GM23338 (cell line): ENCODE results near the gene PTPRZ1. TPM values are rescaled to one million over a fixed set of nuclear protein-coding genes. Genes with fewer than 3 reads are reported as not detected.

Experiments
- ATAC-seq: fragments of 200-7000 bp; cut with Tn5 transposase; 3 replicates; pipeline ENCODE4 v1.9.1; 2020
- DNase-seq: peaks from one replicate; pipeline ENCODE4 v3.0.0-alpha.2; 2015; ENCODE audit warnings: low spot score
- H2AFZ ChIP-seq: fragments of 200-600 bp; sonication (generic); 2 replicates; pipeline ENCODE4 v1.8.0; 2016; ENCODE audit warnings: antibody characterized with exemption, mild to moderate bottlenecking, moderate library complexity
- H3F3A ChIP-seq: fragments of 200-600 bp; sonication (generic); replicated peaks from 2 replicates; pipeline ENCODE4 v1.8.0; 2017; ENCODE audit warnings: antibody characterized with exemption, mixed run types, low read depth
- H3K27ac ChIP-seq: fragments of 200-600 bp; sonication (generic); 2 replicates; pipeline ENCODE4 v1.6.1; 2016; ENCODE audit warnings: low read depth
- H3K27me3 ChIP-seq: fragments of 200-600 bp; sonication (generic); 2 replicates; pipeline ENCODE4 v1.8.0; 2016; ENCODE audit warnings: mild to moderate bottlenecking, mixed run types, moderate library complexity; ENCODE audit not compliant: insufficient read depth
- H3K36me3 ChIP-seq: fragments of 200-600 bp; sonication (generic); 2 replicates; pipeline ENCODE4 v1.8.0; 2016; ENCODE audit warnings: mild to moderate bottlenecking; ENCODE audit not compliant: insufficient read depth
- H3K4me1 ChIP-seq: fragments of 200-600 bp; sonication (generic); 2 replicates; pipeline ENCODE4 v1.8.0; 2016; ENCODE audit warnings: mild to moderate bottlenecking, moderate library complexity; ENCODE audit not compliant: insufficient read depth
- H3K4me2 ChIP-seq: fragments of 200-600 bp; sonication (generic); 2 replicates; pipeline ENCODE4 v1.7.1; 2017; ENCODE audit warnings: mixed run types
- H3K4me3 ChIP-seq: fragments of 200-600 bp; sonication (generic); 2 replicates; pipeline ENCODE4 v1.6.1; 2016; ENCODE audit warnings: mixed run types
- H3K79me2 ChIP-seq: fragments of 200-600 bp; sonication (generic); replicated peaks from 2 replicates; pipeline ENCODE4 v1.8.0; 2017; ENCODE audit warnings: mild to moderate bottlenecking; ENCODE audit not compliant: insufficient read depth
- H3K9me2 ChIP-seq: fragments of 200-600 bp; sonication (generic); 2 replicates; pipeline ENCODE4 v1.8.0; 2017; ENCODE audit not compliant: insufficient read depth
- H4K20me1 ChIP-seq: fragments of 200-600 bp; sonication (generic); replicated peaks from 2 replicates; pipeline ENCODE4 v1.8.0; 2017; ENCODE audit warnings: mild to moderate bottlenecking; ENCODE audit not compliant: insufficient read depth
- H3K27ac Mint-ChIP-seq: 2 replicates; pipeline ENCODE4 v1.8.0; 2020; ENCODE audit warnings: inconsistent platforms, mild to moderate bottlenecking, moderate library complexity, mixed read lengths
- H3K27me3 Mint-ChIP-seq: 3 replicates; pipeline ENCODE4 v1.8.0; 2022; ENCODE audit warnings: low read depth, mild to moderate bottlenecking, moderate library complexity, mixed read lengths, inconsistent platforms; ENCODE audit not compliant: insufficient read depth, poor library complexity
- H3K36me3 Mint-ChIP-seq: 3 replicates; pipeline ENCODE4 v1.8.0; 2021; ENCODE audit warnings: low read depth, mild to moderate bottlenecking, inconsistent platforms, moderate library complexity, mixed read lengths
- H3K4me1 Mint-ChIP-seq: 3 replicates; pipeline ENCODE4 v1.8.0; 2020; ENCODE audit warnings: mild to moderate bottlenecking, inconsistent platforms, mixed read lengths
- H3K4me3 Mint-ChIP-seq: 3 replicates; pipeline ENCODE4 v1.8.0; 2021; ENCODE audit warnings: moderate library complexity, mild to moderate bottlenecking, inconsistent platforms, mixed read lengths
- H3K9me3 Mint-ChIP-seq: 3 replicates; pipeline ENCODE4 v1.8.0; 2020; ENCODE audit warnings: moderate library complexity, mild to moderate bottlenecking, inconsistent platforms, mixed read lengths
- CREB1 ChIP-seq: fragments of 250-450 bp; sonication (Bioruptor Pico); IDR thresholded peaks from 2 replicates; pipeline ENCODE4 v1.5.0; 2020; ENCODE audit warnings: low read depth, mild to moderate bottlenecking, moderate library complexity
- ETS1 ChIP-seq: IDR thresholded peaks from 2 replicates; pipeline ENCODE4 v1.6.1; 2016; ENCODE audit warnings: antibody characterized with exemption
- JUNB ChIP-seq: IDR thresholded peaks from one replicate; pipeline ENCODE4 v1.6.1; 2016; ENCODE audit warnings: antibody characterized with exemption; ENCODE audit not compliant: unreplicated experiment
- POLR2AphosphoS5 ChIP-seq: IDR thresholded peaks from 2 replicates; pipeline ENCODE4 v1.6.1; 2016; ENCODE audit warnings: antibody characterized with exemption, low read depth
- STAT1 ChIP-seq: IDR thresholded peaks from one replicate; pipeline ENCODE4 v1.6.1; 2016; ENCODE audit warnings: antibody characterized with exemption; ENCODE audit not compliant: unreplicated experiment
- ZNF114 ChIP-seq: fragments of 250-450 bp; sonication (Bioruptor Pico); IDR thresholded peaks from 2 replicates; pipeline ENCODE4 v1.5.0; 2020; ENCODE audit warnings: mild to moderate bottlenecking, moderate library complexity
- polyA plus RNA-seq: library from polyadenylated mRNA; unstranded; fragments of >200 nt; fragmentation: Nextera tagmentation; extraction: Ambion mirVana; gene quantifications from 2 replicates; pipeline ENCODE4 v1.2.1, GENCODE V29; 2016
- total RNA-seq: library from RNA; depleted of rRNA; stranded (reverse); fragments of >200 nt; shearing (Covaris generic); gene quantifications from 2 replicates; pipeline ENCODE4 v1.2.3, GENCODE V29; 2014
- TF ChIP-seq, protein P1 (sequence below): fragments of 250-450 bp; sonication (Bioruptor Pico); IDR thresholded peaks from 2 replicates; pipeline ENCODE4 v1.5.0; 2020; ENCODE audit warnings: mild to moderate bottlenecking, moderate library complexity

PTPRZ1 gene
- total and polyA plus RNA-seq, 2 experiments from 2014 or later = 160 to 230 TPM

DNA sequence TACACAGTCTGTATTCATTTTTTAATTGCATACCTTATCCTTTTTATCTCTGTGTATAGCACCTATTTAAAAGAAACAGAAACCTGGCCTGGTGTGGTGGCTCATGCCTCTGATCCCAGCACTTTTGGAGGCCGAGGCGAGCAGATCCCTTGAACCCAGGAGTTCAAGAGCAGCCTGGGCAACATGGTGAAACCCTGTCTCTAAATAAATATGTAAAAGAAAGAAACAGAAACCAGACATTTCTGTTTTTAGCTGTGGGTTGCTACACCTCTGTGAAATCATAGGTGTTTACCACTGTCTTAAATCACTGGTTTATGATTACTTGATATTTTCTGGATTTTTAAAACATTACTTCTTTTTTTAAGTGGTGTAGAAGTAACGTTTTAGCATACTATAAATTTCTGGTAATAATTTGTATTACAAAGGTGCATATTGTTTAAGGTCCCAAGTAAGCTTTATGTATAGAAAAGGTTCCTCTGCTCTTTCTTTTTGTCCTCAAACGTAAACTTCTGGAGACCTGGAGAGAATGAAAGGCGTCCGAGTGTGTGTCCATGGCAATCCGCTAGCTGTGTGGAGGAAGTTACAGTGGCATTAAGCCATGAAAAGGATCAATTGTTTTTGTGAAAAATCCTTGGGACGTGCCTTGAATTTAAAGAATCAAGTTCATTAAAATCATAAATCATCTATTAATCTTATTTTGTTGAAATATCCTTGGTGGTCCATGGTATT, 41.1 kb downstream of the PTPRZ1 start (continued):
- TF ChIP-seq, protein P1, sequence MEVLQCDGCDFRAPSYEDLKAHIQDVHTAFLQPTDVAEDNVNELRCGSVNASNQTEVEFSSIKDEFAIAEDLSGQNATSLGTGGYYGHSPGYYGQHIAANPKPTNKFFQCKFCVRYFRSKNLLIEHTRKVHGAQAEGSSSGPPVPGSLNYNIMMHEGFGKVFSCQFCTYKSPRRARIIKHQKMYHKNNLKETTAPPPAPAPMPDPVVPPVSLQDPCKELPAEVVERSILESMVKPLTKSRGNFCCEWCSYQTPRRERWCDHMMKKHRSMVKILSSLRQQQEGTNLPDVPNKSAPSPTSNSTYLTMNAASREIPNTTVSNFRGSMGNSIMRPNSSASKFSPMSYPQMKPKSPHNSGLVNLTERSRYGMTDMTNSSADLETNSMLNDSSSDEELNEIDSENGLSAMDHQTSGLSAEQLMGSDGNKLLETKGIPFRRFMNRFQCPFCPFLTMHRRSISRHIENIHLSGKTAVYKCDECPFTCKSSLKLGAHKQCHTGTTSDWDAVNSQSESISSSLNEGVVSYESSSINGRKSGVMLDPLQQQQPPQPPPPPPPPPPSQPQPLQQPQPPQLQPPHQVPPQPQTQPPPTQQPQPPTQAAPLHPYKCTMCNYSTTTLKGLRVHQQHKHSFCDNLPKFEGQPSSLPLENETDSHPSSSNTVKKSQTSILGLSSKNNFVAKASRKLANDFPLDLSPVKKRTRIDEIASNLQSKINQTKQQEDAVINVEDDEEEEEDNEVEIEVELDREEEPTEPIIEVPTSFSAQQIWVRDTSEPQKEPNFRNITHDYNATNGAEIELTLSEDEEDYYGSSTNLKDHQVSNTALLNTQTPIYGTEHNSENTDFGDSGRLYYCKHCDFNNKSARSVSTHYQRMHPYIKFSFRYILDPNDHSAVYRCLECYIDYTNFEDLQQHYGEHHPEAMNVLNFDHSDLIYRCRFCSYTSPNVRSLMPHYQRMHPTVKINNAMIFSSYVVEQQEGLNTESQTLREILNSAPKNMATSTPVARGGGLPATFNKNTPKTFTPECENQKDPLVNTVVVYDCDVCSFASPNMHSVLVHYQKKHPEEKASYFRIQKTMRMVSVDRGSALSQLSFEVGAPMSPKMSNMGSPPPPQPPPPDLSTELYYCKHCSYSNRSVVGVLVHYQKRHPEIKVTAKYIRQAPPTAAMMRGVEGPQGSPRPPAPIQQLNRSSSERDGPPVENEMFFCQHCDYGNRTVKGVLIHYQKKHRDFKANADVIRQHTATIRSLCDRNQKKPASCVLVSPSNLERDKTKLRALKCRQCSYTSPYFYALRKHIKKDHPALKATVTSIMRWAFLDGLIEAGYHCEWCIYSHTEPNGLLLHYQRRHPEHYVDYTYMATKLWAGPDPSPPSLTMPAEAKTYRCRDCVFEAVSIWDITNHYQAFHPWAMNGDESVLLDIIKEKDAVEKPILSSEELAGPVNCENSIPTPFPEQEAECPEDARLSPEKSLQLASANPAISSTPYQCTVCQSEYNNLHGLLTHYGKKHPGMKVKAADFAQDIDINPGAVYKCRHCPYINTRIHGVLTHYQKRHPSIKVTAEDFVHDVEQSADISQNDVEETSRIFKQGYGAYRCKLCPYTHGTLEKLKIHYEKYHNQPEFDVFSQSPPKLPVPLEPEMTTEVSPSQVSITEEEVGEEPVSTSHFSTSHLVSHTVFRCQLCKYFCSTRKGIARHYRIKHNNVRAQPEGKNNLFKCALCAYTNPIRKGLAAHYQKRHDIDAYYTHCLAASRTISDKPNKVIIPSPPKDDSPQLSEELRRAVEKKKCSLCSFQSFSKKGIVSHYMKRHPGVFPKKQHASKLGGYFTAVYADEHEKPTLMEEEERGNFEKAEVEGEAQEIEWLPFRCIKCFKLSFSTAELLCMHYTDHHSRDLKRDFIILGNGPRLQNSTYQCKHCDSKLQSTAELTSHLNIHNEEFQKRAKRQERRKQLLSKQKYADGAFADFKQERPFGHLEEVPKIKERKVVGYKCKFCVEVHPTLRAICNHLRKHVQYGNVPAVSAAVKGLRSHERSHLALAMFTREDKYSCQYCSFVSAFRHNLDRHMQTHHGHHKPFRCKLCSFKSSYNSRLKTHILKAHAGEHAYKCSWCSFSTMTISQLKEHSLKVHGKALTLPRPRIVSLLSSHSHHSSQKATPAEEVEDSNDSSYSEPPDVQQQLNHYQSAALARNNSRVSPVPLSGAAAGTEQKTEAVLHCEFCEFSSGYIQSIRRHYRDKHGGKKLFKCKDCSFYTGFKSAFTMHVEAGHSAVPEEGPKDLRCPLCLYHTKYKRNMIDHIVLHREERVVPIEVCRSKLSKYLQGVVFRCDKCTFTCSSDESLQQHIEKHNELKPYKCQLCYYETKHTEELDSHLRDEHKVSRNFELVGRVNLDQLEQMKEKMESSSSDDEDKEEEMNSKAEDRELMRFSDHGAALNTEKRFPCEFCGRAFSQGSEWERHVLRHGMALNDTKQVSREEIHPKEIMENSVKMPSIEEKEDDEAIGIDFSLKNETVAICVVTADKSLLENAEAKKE (CRISPR knock-in tag) = no peak
- no peak for TF ChIP-seq ZNF114 (CRISPR knock-in tag)

DNA sequence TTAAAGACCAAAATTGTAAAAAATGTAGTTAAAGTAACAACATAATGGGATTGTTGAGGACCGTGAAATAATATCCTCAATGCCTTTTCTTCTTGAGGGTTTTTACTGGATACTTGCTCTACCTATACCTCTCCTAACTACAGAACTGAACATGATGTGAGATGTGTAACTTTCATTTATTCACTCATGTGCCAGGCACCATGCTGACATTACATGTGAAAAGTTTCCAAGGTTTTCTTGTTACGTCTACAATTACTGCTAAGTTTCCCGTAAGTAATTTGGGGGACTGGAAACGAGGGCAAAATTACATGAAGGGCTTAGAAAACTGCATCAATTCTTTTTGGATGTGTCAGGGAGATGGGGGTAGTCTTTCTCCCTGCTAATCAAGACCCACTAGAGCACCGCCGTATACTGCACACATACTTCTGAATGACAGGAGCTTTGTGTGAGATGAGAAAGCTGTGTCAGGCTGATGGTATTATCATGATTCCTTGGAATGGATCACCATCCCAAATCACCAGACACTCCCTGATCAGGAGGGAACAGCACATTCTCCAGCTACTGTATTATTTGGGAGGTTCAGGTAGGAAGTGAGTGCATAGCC, 41.8 kb downstream of the PTPRZ1 start:
- Mint-ChIP-seq H3K4me3 (no peak overlapping the region), H3K9me3 (no peaks in the 10 kb centered on the region), H3K27me3 (peaks cover 4% of the 10 kb centered on the region), H3K27ac (peak overlapping the region; percentile 68), H3K36me3 (no peaks in the 10 kb centered on the region; the same call in 2 of the 3 replicates), H3K4me1 (peaks cover 63% of the 10 kb centered on the region)
- peaks cover 52% of the 10 kb centered on the region for H3K79me2 ChIP-seq
- H3K9me2 ChIP-seq = no peaks in the 10 kb centered on the region
- no peak overlapping the region for H3K4me3 ChIP-seq
- DNase-seq (no peak), ATAC-seq (peak; percentile 42)
- no peaks in the 10 kb centered on the region for H3F3A ChIP-seq
- H2AFZ ChIP-seq = no peak overlapping the region
- peaks cover 29% of the 10 kb centered on the region for H3K4me1 ChIP-seq
- H3K36me3 ChIP-seq = no peaks in the 10 kb centered on the region
- no peak overlapping the region for H3K4me2 ChIP-seq
- H3K27me3 ChIP-seq = no peaks in the 10 kb centered on the region
- no peaks in the 10 kb centered on the region for H4K20me1 ChIP-seq
- TF ChIP-seq POLR2AphosphoS5 (0 out of 2 replicates have a peak, but pooled peaks have one; percentile 9), CREB1 (no peak), STAT1 (no peak), JUNB (no peak), ETS1 (no peak)
- peak overlapping the region; percentile 2 for H3K27ac ChIP-seq
